ENCODE data around the gene PUM2. TPM values are rescaled to one million over a fixed set of nuclear protein-coding genes. Genes with fewer than 3 reads are reported as not detected.

The PUM2 gene
- total RNA-seq, 4 donors from 2014 or later, result 61.2 to 88.3 (median 74.8) TPM

- Histone ChIP-seq H3K36me3 (peaks cover 0 to 68% (median 0%) of the 10 kb centered on the region in 3 donors), H3K27ac (no peak overlapping the region), H3K27me3 (no peaks in the 10 kb centered on the region), H3K4me1 (no peaks in the 10 kb centered on the region), H3K9me3 (no peaks in the 10 kb centered on the region), H3K4me3 (no peak overlapping the region)
- no peak for DNase-seq
- TF ChIP-seq POLR2A (IDR thresholded peaks at IDR 0.05) (no peak), CTCF (IDR thresholded peaks at IDR 0.05) (no peak)
Observed at GRCh38 chr2:20294231-20294630, 56.4 kb downstream of the PUM2 start.

- no peaks in the 10 kb centered on the region for H3K27me3 ChIP-seq
- H3K36me3 ChIP-seq, result peaks cover 0 to 68% (median 0%) of the 10 kb centered on the region in 3 donors
- H3K27ac ChIP-seq, result no peak overlapping the region
- no peaks in the 10 kb centered on the region for H3K4me1 ChIP-seq
- no peak overlapping the region for H3K4me3 ChIP-seq
- no peak for DNase-seq
- no peak for TF ChIP-seq POLR2A (IDR thresholded peaks at IDR 0.05)
- TF ChIP-seq CTCF (IDR thresholded peaks at IDR 0.05), result no peak
- H3K9me3 ChIP-seq, result no peaks in the 10 kb centered on the region
Observed at GRCh38 chr2:20292984-20293383, 57.7 kb downstream of the PUM2 start.

DNA sequence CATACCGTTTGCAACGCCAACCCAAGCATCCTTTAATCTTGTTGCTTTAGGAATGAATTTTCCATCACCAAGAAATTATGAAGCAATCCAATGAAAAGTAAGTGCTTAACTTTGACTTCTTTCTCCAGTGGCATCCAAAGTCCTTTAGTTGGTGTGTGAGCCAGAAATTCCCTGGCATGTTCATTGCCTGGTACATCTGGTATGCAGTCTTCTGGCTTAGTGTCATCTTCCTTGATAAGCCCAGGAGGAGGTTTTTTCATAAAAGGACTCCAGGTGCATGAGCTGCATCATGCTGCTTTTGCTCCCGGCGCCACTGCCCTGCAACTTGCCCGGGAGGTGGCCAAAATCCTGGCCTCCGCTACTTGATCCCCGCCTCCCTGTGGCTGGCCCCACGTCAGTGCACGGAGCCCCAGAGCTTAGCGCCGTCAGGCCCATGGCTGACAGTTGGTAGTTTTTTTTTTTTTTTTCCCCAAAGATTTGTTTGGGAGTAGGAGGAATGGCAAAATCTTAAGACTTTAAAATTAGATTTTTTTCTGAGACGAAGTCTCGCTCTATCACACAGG is 58.7 kb downstream of the PUM2 start:
- Histone ChIP-seq H3K4me1 (no peaks in the 10 kb centered on the region), H3K9me3 (no peaks in the 10 kb centered on the region), H3K27me3 (no peaks in the 10 kb centered on the region), H3K27ac (no peak overlapping the region), H3K36me3 (peaks cover 0 to 64% (median 0%) of the 10 kb centered on the region in 3 donors), H3K4me3 (no peak overlapping the region)
- no peak for TF ChIP-seq POLR2A (IDR thresholded peaks at IDR 0.05)
- DNase-seq, result no peak

DNA sequence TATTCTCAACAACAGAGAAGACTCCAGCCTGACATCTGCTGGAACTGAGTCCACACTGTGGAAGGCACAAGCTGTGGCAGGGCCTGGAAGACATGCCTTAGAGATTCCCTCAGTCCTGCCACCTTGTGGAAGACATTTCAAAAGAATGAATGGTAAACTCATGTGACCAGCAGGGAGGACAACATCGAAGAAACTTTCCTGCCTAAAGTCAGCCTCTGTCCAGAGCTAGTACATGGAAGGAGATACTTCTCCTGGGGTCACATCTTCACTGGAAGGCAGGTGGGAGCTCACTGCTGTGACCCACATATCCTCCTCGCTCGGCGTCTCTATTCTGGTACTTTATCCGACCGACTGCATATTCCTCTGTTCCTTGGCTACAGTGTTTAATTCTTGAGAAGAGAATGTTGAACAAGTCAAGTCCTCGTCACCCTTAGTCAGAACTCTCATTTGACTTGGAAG is 59.5 kb downstream of the PUM2 start:
- peak in 2 of 3 donors; percentile 53 to 69 for DNase-seq
- no peaks in the 10 kb centered on the region for H3K27me3 ChIP-seq
- TF ChIP-seq CTCF (IDR thresholded peaks at IDR 0.05), result peak in 5 of 6 experiments; percentile 19 to 87 (median 83)
- TF ChIP-seq POLR2A (IDR thresholded peaks at IDR 0.05), result no peak
- H3K36me3 ChIP-seq, result peaks cover 0 to 56% (median 0%) of the 10 kb centered on the region in 3 donors
- H3K27ac ChIP-seq, result no peak overlapping the region
- H3K9me3 ChIP-seq, result no peaks in the 10 kb centered on the region
- H3K4me3 ChIP-seq, result no peak overlapping the region
- no peaks in the 10 kb centered on the region for H3K4me1 ChIP-seq

GRCh38 chr2:20288642-20289340 is 61.9 kb downstream of the PUM2 start:
- Histone ChIP-seq H3K4me3 (no peak overlapping the region), H3K9me3 (no peaks in the 10 kb centered on the region), H3K27ac (no peak overlapping the region), H3K27me3 (no peaks in the 10 kb centered on the region), H3K4me1 (no peaks in the 10 kb centered on the region), H3K36me3 (peaks cover 0 to 39% (median 0%) of the 10 kb centered on the region in 3 donors)
- no peak for DNase-seq
- TF ChIP-seq POLR2A (IDR thresholded peaks at IDR 0.05), result no peak
- TF ChIP-seq CTCF (IDR thresholded peaks at IDR 0.05), result no peak

- H3K36me3 ChIP-seq, result peaks cover 0 to 49% (median 0%) of the 10 kb centered on the region in 3 donors
- no peak overlapping the region for H3K27ac ChIP-seq
- TF ChIP-seq POLR2A (IDR thresholded peaks at IDR 0.05) (no peak), CTCF (IDR thresholded peaks at IDR 0.05) (no peak)
- H3K9me3 ChIP-seq, result no peaks in the 10 kb centered on the region
- no peak for DNase-seq
- no peaks in the 10 kb centered on the region for H3K27me3 ChIP-seq
- no peaks in the 10 kb centered on the region for H3K4me1 ChIP-seq
- no peak overlapping the region for H3K4me3 ChIP-seq
Observed at GRCh38 chr2:20282916-20283592, 67.6 kb downstream of the PUM2 start.
